Loucy (cell line): ENCODE data around the gene FHAD1.

ENCODE experiments used
- CTCF ChIP-seq: fragments of 200-600 bp; sonication (generic); conservative IDR thresholded peaks from 2 replicates; pipeline ENCODE4 v1.5.1; 2014; ENCODE audit warnings: mild to moderate bottlenecking, antibody characterized with exemption, low read length
- EZH2phosphoT487 ChIP-seq: fragments of 200-600 bp; IDR thresholded peaks from 2 replicates; pipeline ENCODE4 v1.6.1; 2018; ENCODE audit warnings: antibody characterized with exemption, mild to moderate bottlenecking, moderate library complexity, borderline replicate concordance

GRCh38 chr1:15357612-15358207 is 110.7 kb downstream of the FHAD1 start:
- TF ChIP-seq CTCF: no peak
- no peak for TF ChIP-seq EZH2phosphoT487
